Measurements from ENCODE around the gene RASSF7. TPM values are rescaled to one million over a fixed set of nuclear protein-coding genes. Genes with fewer than 3 reads are reported as not detected.

RASSF7 gene
- total RNA-seq, 4 donors from 2014 or later, result 2.9 to 24.4 (median 13.7) TPM

DNA sequence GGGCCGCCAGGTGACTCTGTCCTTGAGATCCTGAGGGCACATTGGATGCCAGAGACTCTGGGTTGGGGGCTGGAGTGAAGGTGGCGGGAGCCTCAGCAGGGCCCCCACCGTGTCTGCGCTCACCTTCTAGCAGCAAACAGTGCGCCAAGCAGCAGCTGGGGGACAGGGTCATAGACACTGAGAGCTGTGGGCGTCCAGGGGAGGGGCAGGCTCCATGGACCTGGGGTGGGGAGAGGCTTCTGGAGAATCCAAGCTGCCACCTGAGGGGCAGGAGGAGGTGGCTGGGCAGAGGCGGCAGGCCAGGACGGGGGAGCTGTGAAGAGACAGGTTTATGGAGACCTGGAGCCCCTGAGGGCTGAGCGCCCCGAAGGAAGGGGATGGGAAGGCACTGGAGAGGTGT is 23.5 kb downstream of the RASSF7 start:
- Histone ChIP-seq H3K4me3 (no peak overlapping the region), H3K4me1 (peaks cover 15 to 26% (median 24%) of the 10 kb centered on the region in 4 donors), H3K36me3 (peaks cover 51 to 76% (median 65%) of the 10 kb centered on the region in 4 donors), H3K9me3 (no peaks in the 10 kb centered on the region), H3K27ac (replicated peaks in 1 of 4) (no peak overlapping the region), H3K27me3 (no peaks in the 10 kb centered on the region)
- 94% methylated on average over 5 of the region's 10 CpGs for WGBS
- DNase-seq (ENCODE audit: extremely low spot score), result no peak
- intact Hi-C loops (cut with DNase I), result no loop called here
- TF ChIP-seq POLR2AphosphoS5 (IDR thresholded peaks at IDR 0.05) (no peak), CTCF (IDR thresholded peaks at IDR 0.05) (no peak), EP300 (IDR thresholded peaks at IDR 0.05) (no peak), POLR2A (IDR thresholded peaks at IDR 0.05; ENCODE audit: low read depth) (no peak)

DNA sequence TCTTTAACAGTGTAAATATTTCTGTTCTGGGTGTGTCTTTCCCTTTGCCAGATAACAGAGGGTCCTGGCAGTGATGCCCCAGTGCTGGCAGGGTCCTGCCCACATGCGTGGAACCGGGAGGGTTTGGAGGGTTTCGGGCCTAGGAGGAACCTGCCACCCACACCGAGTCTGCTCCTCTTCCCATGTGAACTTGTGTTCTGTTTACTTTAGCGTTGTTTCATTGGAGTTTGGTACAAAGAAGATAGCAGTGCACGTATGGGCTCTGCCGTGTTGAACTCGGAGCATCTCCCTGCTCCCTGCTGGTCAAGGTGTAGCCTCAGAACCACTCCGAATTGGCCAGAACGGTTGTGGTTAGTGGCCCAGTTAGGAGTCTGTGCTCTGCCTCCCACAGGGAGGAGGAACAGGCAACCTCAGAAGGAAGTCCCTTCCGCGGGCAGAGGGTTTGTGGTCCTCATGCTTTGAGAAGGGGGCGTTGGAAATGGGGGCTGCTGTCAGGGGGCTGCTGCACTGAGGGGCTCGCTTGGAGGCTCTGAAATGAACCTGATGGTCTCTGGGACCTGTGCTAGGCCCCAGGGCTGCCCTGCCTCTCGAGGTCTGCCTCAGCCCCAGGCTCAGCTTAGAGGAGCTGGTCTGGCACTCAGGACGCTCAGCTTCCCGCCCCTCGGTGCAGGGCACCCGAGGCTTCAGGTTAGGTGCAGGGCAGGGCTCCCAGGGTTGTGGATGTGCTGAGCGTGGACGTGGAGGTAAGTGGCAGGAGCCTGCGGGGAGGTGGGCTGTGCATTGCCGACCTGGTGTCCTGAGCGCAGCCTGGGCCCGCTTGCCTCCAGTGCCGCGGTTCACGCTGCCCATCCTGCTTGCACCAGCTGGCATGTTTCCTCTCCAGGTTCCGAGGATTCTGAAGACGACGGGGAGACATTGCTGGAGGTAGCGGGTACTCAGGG is 25.9 kb downstream of the RASSF7 start:
- Histone ChIP-seq H3K27ac (replicated peaks in 1 of 4) (no peak overlapping the region), H3K27me3 (no peaks in the 10 kb centered on the region), H3K4me1 (peaks cover 0 to 4% (median 2%) of the 10 kb centered on the region in 4 donors), H3K36me3 (peaks cover 62 to 94% (median 88%) of the 10 kb centered on the region in 4 donors), H3K9me3 (no peaks in the 10 kb centered on the region), H3K4me3 (no peak overlapping the region)
- intact Hi-C loops (cut with DNase I), result no loop called here
- TF ChIP-seq EP300 (IDR thresholded peaks at IDR 0.05), result no peak
- no peak for TF ChIP-seq CTCF (IDR thresholded peaks at IDR 0.05)
- no peak for TF ChIP-seq POLR2AphosphoS5 (IDR thresholded peaks at IDR 0.05)
- WGBS, result 90% methylated on average over 31 of the region's 32 CpGs
- no peak for DNase-seq (ENCODE audit: extremely low spot score)

DNA sequence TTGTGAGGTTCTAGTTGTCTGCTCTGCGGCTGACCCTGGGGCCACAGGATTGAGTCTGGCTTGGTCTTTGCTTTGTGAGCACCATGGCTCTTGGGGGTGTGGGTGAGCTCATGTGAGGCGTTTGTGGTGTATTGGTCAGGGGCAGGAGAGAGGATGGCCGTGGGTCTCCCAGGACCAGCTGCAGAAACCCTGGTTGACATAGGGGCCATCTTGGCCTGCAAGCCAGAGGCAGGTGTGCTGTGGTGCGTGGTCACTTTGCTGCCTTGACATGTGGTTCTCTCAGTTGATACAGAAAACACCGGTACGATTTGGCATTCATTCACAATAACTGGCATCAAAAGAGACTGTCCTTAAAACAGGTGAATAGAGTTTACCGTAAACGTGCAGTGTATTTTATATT is 26.8 kb downstream of the RASSF7 start:
- TF ChIP-seq EP300 (IDR thresholded peaks at IDR 0.05), result no peak
- no peak for TF ChIP-seq CTCF (IDR thresholded peaks at IDR 0.05)
- TF ChIP-seq POLR2AphosphoS5 (IDR thresholded peaks at IDR 0.05), result no peak
- no peak for TF ChIP-seq POLR2A (IDR thresholded peaks at IDR 0.05; ENCODE audit: low read depth)
- no peaks in the 10 kb centered on the region for H3K27me3 ChIP-seq
- intact Hi-C loops (cut with DNase I), result no loop called here
- no peak overlapping the region for H3K27ac ChIP-seq (replicated peaks in 1 of 4)
- 83% methylated on average over 8 of the region's 8 CpGs for WGBS
- H3K4me1 ChIP-seq, result peaks cover 0 to 3% (median 0%) of the 10 kb centered on the region in 4 donors
- no peaks in the 10 kb centered on the region for H3K9me3 ChIP-seq
- DNase-seq (ENCODE audit: extremely low spot score), result no peak
- peaks cover 59 to 94% (median 86%) of the 10 kb centered on the region in 4 donors for H3K36me3 ChIP-seq
- no peak overlapping the region for H3K4me3 ChIP-seq

GRCh38 chr11:587978-588380 is 27.2 kb downstream of the RASSF7 start:
- Histone ChIP-seq H3K27me3 (no peaks in the 10 kb centered on the region), H3K4me1 (peaks cover 0 to 3% (median 0%) of the 10 kb centered on the region in 4 donors), H3K27ac (replicated peaks in 1 of 4) (no peak overlapping the region), H3K36me3 (peaks cover 59 to 94% (median 86%) of the 10 kb centered on the region in 4 donors), H3K9me3 (no peaks in the 10 kb centered on the region), H3K4me3 (no peak overlapping the region)
- intact Hi-C loops (cut with DNase I), result no loop called here
- DNase-seq (ENCODE audit: extremely low spot score), result no peak
- 59% methylated on average over 6 of the region's 6 CpGs for WGBS
- no peak for TF ChIP-seq CTCF (IDR thresholded peaks at IDR 0.05)
- TF ChIP-seq POLR2A (IDR thresholded peaks at IDR 0.05; ENCODE audit: low read depth), result no peak
- TF ChIP-seq POLR2AphosphoS5 (IDR thresholded peaks at IDR 0.05), result no peak
- no peak for TF ChIP-seq EP300 (IDR thresholded peaks at IDR 0.05)
